Adrenal gland (tissue), 12 donors: Measurements from ENCODE around the gene TUBGCP6. TPM values are rescaled to one million over a fixed set of nuclear protein-coding genes. Genes with fewer than 3 reads are reported as not detected.

Experiments used
- DNase-seq, 7 donors: peaks; one replicate each; pipeline ENCODE4 v3.0.0-alpha.2; 2019 to 2020
- H3K27ac ChIP-seq, 5 donors: fragments of 200-600 bp; sonication (generic) in 4 of 5; 1 replicate in 3 of 5; 2 replicates in 2 of 5; pipeline versions ENCODE4 v1.5.1 to v1.8.0; 2016 to 2020; ENCODE audit warnings: mild to moderate bottlenecking in 1 of 5
- H3K27me3 ChIP-seq: fragments of 200-600 bp; 2 replicates; pipeline ENCODE4 v1.8.0; 2021
- H3K36me3 ChIP-seq, 2 donors: fragments of 200-600 bp; replicated peaks in 1 of 2; 1 replicate in 1 of 2; 2 replicates in 1 of 2; pipeline versions ENCODE4 v1.5.1 to v1.8.0; 2018 to 2022
- H3K4me1 ChIP-seq, 2 donors: fragments of 200-600 bp; replicated peaks in 1 of 2; 1 replicate in 1 of 2; 2 replicates in 1 of 2; pipeline versions ENCODE4 v1.5.1 to v1.8.0; 2018 to 2021
- H3K4me3 ChIP-seq, 4 donors: fragments of 200-600 bp; sonication (generic) in 3 of 4; one replicate each; pipeline ENCODE4 v1.5.1; 2016 to 2018
- H3K9me3 ChIP-seq, 3 donors: fragments of 200-600 bp; sonication (generic) in 1 of 3; replicated peaks in 1 of 3; 1 replicate in 2 of 3; 2 replicates in 1 of 3; pipeline versions ENCODE4 v1.5.1 to v1.8.0; 2016 to 2021
- POLR2A ChIP-seq, 2 donors: fragments of 450-650 bp; IDR thresholded peaks; one replicate each; pipeline ENCODE4 v1.6.1; 2017; ENCODE audit warnings: antibody characterized with exemption in 2 of 2, mild to moderate bottlenecking in 2 of 2, moderate library complexity in 1 of 2
- WGBS, 4 donors: extraction: QIAGEN DNeasy Blood & Tissue Kit in 2 of 4; methylation state at CpG; one replicate each; pipeline versions ENCODE4 v1.1.5 to v1.1.7; 2013 to 2017; 5-methylcytosine and 5-hydroxymethylcytosine counted together
- intact Hi-C, 2 donors: fragments of 100-400 bp; cut with DNase I; formaldehyde crosslinking; loops; one replicate each; pipeline versions ENCODE4 v1.14.1 to v1.15.0; 2022 to 2023
- polyA plus RNA-seq, 3 donors: library from polyadenylated mRNA; stranded (reverse); fragments of 200-250 nt in 2 of 3; fragments of 350-450 nt in 1 of 3; fragmentation: Illumina TruSeq in 1 of 3; extraction: RNeasy Lipid Tissue Mini Kit (QIAGEN cat#74804) in 1 of 3; gene quantifications; one replicate each; pipeline ENCODE4 v1.2.3, GENCODE V29; 2013 to 2014
- total RNA-seq, 9 donors: library from RNA; depleted of rRNA in 4 of 9; stranded (reverse); fragments of >200 nt in 4 of 9; fragments of 120-200 nt in 1 of 9; fragmentation: NEBNext Ultra II Directional in 1 of 9; extraction: Animal tissue kit (Norgen Biotek cat#: 25700) in 1 of 9; gene quantifications; one replicate each; pipeline versions ENCODE4 v1.1.0 to v1.2.4, GENCODE V29; 2013 to 2023
- TF ChIP-seq, protein P1 (sequence below), 6 experiments: fragments of 450-650 bp in 4 of 6; fragments of 200-600 bp in 2 of 6; sonication (generic) in 1 of 6; IDR thresholded peaks; 1 replicate in 5 of 6; 2 replicates in 1 of 6; pipeline versions ENCODE4 v1.5.1 to v1.8.0; 2016 to 2021; ENCODE audit warnings: antibody characterized with exemption in 6 of 6, mild to moderate bottlenecking in 2 of 6, moderate library complexity in 1 of 6
- donor health status: healthy with polysubstance abuse.
- donor health status: Bipolar disorder and iron deficiency.
- donor health status: DM: yes; HTN: yes; CAD: no.
- donor health status: DM: no; HTN: no; CAD: no.
- donor health status: DM: no; HTN: no; CAD: no.
- donor health status: DM: yes; HTN: yes; CAD: no.

TUBGCP6 gene
- total and polyA plus RNA-seq, 12 donors, result 8.3 to 171 (median 47.4) TPM

DNA sequence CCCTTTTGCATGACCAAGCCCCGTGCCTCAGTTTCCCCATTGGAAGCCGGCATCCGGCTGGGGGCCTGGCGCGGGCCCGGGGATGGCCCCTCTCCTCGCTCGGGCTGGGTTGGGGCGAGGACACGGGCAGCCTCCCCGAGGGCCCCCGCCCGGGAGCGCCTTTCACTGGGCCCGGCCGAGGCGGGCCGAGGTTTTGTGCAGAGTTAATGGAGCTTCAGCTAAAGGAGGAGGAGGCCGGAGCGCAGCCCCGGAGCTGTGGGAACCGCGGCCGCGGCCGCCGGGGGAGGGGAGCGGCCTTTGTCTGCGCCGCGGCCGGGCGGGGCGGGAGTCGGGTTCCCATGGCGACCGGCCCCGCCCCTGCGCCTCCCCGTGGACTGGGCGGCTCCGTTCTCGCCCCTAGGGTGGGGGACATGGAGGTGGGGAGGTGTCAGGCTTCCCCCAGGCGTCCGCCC lies 26.7 kb upstream of the TUBGCP6 start:
- DNase-seq, result peak in 4 of 7 donors; percentile 64 to 80 (median 70)
- intact Hi-C loops, result no loop called here
- peaks cover 31 to 46% of the 10 kb centered on the region in 2 donors for H3K4me1 ChIP-seq
- H3K9me3 ChIP-seq, result no peaks in the 10 kb centered on the region
- TF ChIP-seq, protein P1, sequence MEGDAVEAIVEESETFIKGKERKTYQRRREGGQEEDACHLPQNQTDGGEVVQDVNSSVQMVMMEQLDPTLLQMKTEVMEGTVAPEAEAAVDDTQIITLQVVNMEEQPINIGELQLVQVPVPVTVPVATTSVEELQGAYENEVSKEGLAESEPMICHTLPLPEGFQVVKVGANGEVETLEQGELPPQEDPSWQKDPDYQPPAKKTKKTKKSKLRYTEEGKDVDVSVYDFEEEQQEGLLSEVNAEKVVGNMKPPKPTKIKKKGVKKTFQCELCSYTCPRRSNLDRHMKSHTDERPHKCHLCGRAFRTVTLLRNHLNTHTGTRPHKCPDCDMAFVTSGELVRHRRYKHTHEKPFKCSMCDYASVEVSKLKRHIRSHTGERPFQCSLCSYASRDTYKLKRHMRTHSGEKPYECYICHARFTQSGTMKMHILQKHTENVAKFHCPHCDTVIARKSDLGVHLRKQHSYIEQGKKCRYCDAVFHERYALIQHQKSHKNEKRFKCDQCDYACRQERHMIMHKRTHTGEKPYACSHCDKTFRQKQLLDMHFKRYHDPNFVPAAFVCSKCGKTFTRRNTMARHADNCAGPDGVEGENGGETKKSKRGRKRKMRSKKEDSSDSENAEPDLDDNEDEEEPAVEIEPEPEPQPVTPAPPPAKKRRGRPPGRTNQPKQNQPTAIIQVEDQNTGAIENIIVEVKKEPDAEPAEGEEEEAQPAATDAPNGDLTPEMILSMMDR (IDR thresholded peaks at IDR 0.05), result peak in 1 of 6 experiments; percentile 16
- no peak for TF ChIP-seq POLR2A (IDR thresholded peaks at IDR 0.05)
- H3K36me3 ChIP-seq, result peaks cover 0 to 13% of the 10 kb centered on the region in 2 donors
- 0 to 2% (median 0%) methylated on average over 1 to 45 of the region's 45 CpGs for WGBS, 4 donors
- no peaks in the 10 kb centered on the region for H3K27me3 ChIP-seq
- peak overlapping the region in 1 of 4 donors; percentile 59 for H3K4me3 ChIP-seq
- peak overlapping the region in 1 of 5 donors; percentile 70 for H3K27ac ChIP-seq

DNA sequence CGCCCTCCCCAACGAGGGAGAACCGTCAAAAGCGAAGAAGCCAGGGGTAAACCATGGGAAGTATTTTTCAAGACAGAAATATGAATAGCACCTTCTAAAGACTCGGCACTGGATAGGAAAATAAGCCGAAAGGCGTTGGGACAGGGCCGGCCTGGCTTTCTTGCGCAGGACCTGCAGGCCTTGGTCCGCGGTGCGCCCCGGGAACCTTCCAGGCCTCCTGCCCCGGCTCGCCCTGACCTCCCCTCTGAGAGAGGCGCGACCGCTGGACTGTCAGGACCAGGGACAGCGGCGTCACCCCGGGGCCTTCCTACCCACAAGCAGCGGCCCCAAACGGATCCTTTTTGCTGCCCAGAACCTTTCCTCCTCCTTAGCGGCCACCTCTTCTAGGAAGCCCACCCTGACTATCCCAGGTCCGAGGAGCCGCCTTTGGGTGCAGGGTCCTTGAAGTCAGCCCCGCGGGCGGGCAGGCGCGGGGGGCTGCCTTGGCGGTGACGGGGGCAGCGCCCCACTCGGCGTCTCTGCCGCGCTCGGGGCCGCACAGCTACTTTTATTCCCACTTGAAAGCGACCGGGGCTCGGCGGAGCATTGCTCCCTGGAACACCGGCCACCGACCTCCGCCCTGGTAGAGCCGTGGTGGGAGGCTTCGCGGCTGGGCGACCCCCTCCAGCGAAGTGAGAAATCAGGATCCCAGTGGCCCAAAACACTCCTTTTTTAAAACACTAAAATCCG lies 26.0 kb upstream of the TUBGCP6 start:
- H3K27me3 ChIP-seq, result no peaks in the 10 kb centered on the region
- WGBS, 4 donors, result 2 to 9% (median 4%) methylated on average over 17 to 53 of the region's 53 CpGs
- DNase-seq, result peak; percentile 74 to 83 (median 79)
- H3K36me3 ChIP-seq, result peaks cover 0 to 10% of the 10 kb centered on the region in 2 donors
- intact Hi-C loops, result no loop called here
- H3K4me3 ChIP-seq, result peak overlapping the region in 2 of 4 donors; percentile 13 to 59
- H3K27ac ChIP-seq, result peak overlapping the region in 4 of 5 donors; percentile 7 to 83 (median 52)
- peaks cover 31 to 46% of the 10 kb centered on the region in 2 donors for H3K4me1 ChIP-seq
- TF ChIP-seq, protein P1 (IDR thresholded peaks at IDR 0.05), result no peak
- no peak for TF ChIP-seq POLR2A (IDR thresholded peaks at IDR 0.05)
- no peaks in the 10 kb centered on the region for H3K9me3 ChIP-seq

DNA sequence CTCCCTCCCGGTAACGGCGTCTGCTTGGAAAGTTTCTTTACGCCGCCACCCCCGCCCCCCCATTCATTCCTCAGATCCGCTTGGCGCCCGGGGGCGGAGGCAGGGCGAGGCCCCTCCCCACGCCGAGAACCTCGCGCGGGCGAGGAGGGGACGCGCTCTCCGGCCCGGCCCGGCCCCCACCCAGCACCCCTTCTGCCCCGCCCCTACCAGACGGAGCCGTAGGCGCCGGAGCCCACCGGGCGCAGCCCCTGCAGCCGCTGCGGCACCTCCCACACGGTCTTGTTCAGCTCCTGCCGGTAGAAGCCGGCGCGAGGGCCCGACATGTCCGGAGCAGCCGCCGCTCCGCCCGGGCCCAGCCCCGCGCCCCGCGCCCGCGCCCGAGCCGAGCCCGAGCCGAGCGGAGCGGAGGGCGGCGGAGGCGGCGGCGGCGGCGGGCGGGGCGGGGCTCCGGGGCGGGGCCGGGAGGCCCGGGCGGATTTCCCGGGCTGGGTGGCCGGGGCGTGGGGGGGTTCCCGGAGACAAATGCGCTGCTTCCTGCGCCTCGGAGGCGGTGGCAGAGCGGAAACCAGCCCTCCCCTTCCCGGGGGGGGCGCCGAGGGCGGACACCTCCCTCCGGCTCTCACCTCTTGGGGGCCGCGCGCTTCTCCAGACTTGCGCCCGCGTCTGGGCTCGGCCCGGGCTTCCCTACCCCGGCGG lies 25.3 kb upstream of the TUBGCP6 start, which contains the start of gene MAPK11:
MAPK11 (minus strand) TSS at position 411 of the 696 bp plus-strand sequence; CDS start at position 323, 88 bp downstream.
- H3K9me3 ChIP-seq, result no peaks in the 10 kb centered on the region
- H3K4me3 ChIP-seq, result peak within 1 kb of the TSS in 2 of 4 donors; percentile 13 to 59
- H3K36me3 ChIP-seq, result peaks cover 0 to 3% of the 10 kb centered on the region in 2 donors
- TF ChIP-seq POLR2A (IDR thresholded peaks at IDR 0.05), result no peak
- TF ChIP-seq, protein P1 (IDR thresholded peaks at IDR 0.05), result no peak
- H3K4me1 ChIP-seq, result peaks cover 31 to 46% of the 10 kb centered on the region in 2 donors
- H3K27ac ChIP-seq, result peak within 1 kb of the TSS in 4 of 5 donors; percentile 7 to 83 (median 52)
- H3K27me3 ChIP-seq, result no peaks in the 10 kb centered on the region
- DNase-seq, result peak in 1 of 7 donors; percentile 46
- WGBS, 4 donors, result 0 to 1% (median 0%) methylated on average over 4 to 92 of the region's 92 CpGs
- intact Hi-C loops, result no loop called here

DNA sequence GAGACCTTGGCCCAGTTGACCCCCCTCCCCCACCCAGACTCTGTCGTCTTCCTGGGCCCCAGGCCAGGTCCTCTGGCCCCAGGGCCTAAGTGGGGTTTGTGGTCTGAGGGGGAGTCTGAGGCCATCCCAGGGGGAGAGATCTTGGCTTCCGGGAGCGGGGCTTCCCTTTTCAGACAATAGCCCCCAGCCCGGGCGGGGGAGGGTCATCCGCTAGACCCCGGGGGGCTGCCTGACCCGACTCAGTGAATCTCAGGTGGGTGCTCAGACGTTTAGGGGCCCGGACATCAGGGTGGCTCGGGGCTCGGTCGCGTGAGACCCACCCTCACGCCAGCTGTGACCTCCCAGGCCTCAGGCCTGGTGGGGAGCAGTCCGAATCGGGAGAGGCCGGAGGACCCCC lies 24.7 kb upstream of the TUBGCP6 start:
- no peak for DNase-seq
- H3K9me3 ChIP-seq, result no peaks in the 10 kb centered on the region
- H3K4me1 ChIP-seq, result peaks cover 31 to 46% of the 10 kb centered on the region in 2 donors
- H3K36me3 ChIP-seq, result no peaks in the 10 kb centered on the region
- H3K4me3 ChIP-seq, result peak overlapping the region in 1 of 4 donors; percentile 59
- H3K27ac ChIP-seq, result peak overlapping the region in 3 of 5 donors; percentile 7 to 83 (median 26)
- no peak for TF ChIP-seq POLR2A (IDR thresholded peaks at IDR 0.05)
- TF ChIP-seq, protein P1 (IDR thresholded peaks at IDR 0.05), result no peak
- WGBS, 4 donors, result 0 to 27% (median 21%) methylated on average over 1 to 18 of the region's 18 CpGs
- intact Hi-C loops, result no loop called here
- no peaks in the 10 kb centered on the region for H3K27me3 ChIP-seq
